ENCODE results near the gene NECTIN3.
A peak's percentile ranks its signal among the peaks of the same experiment; 100 is the strongest.

The NECTIN3 gene

GRCh38 chr3:111194048-111194447 is 122.4 kb downstream of the NECTIN3 start:
- no peak for TF ChIP-seq TAF1 (IDR thresholded peaks at IDR 0.05; ENCODE audit: low read depth)
- no peak for TF ChIP-seq FOXM1 (IDR thresholded peaks at IDR 0.05; ENCODE audit: borderline replicate concordance, low read depth)
- TF ChIP-seq, protein P1, sequence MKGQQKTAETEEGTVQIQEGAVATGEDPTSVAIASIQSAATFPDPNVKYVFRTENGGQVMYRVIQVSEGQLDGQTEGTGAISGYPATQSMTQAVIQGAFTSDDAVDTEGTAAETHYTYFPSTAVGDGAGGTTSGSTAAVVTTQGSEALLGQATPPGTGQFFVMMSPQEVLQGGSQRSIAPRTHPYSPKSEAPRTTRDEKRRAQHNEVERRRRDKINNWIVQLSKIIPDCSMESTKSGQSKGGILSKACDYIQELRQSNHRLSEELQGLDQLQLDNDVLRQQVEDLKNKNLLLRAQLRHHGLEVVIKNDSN (IDR thresholded peaks at IDR 0.05): no peak

DNA sequence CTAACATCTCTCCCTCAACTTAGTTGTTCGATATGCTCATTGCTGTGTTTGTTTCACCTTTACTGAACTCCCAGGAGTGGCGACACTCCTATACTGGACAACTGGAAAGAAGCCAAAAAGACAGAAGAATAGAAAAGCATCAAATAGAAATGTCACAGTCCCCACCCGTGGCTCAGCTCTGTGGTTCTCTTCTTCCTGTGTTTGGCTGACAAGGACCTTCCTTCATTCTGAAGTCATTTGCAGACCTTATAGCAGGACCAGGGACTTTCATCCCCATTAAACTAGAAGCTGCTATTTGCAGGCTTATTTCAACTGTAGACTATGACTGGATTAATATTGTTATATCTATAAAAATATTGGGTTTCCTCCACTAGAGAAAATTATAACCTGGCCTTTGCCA is 125.9 kb downstream of the NECTIN3 start:
- no peak for TF ChIP-seq TAF1 (IDR thresholded peaks at IDR 0.05; ENCODE audit: low read depth)
- no peak for TF ChIP-seq NFIC (IDR thresholded peaks at IDR 0.05)
- no peak for TF ChIP-seq YY1 (IDR thresholded peaks at IDR 0.05; ENCODE audit: low read depth)

- no peak for TF ChIP-seq EGR1 (IDR thresholded peaks at IDR 0.05)
- no peak for TF ChIP-seq TAF1 (IDR thresholded peaks at IDR 0.05; ENCODE audit: low read depth)
- TF ChIP-seq, protein P1 (IDR thresholded peaks at IDR 0.05): no peak
- TF ChIP-seq REST (IDR thresholded peaks at IDR 0.05; ENCODE audit: low read depth): no peak
- no peak for TF ChIP-seq RAD21 (IDR thresholded peaks at IDR 0.05; ENCODE audit: low read depth)
- no peak for TF ChIP-seq EP300 (IDR thresholded peaks at IDR 0.05; ENCODE audit: borderline replicate concordance)
- TF ChIP-seq ZBTB7A (IDR thresholded peaks at IDR 0.05; ENCODE audit: low read depth): no peak
- no peak for TF ChIP-seq NFIC (IDR thresholded peaks at IDR 0.05)
These were observed 128.4 kb downstream of the NECTIN3 start for GRCh38 chr3:111200027-111200426.

GRCh38 chr3:111210003-111210711 is 138.5 kb downstream of the NECTIN3 start:
- TF ChIP-seq, protein P1 (IDR thresholded peaks at IDR 0.05): no peak
- TF ChIP-seq TCF12 (IDR thresholded peaks at IDR 0.05; ENCODE audit: low read depth): no peak
- no peak for TF ChIP-seq TEAD4 (IDR thresholded peaks at IDR 0.05)
- TF ChIP-seq MAX (IDR thresholded peaks at IDR 0.05): no peak
- no peak for TF ChIP-seq ZBTB7A (IDR thresholded peaks at IDR 0.05; ENCODE audit: low read depth)
- TF ChIP-seq NFIC (IDR thresholded peaks at IDR 0.05): no peak
- no peak for TF ChIP-seq RAD21 (IDR thresholded peaks at IDR 0.05; ENCODE audit: low read depth)
- no peak for TF ChIP-seq CREB1 (IDR thresholded peaks at IDR 0.05; ENCODE audit: low read depth)

- TF ChIP-seq EGR1 (IDR thresholded peaks at IDR 0.05) (no peak), RAD21 (IDR thresholded peaks at IDR 0.05; ENCODE audit: low read depth) (no peak), NFIC (IDR thresholded peaks at IDR 0.05) (no peak), CREB1 (IDR thresholded peaks at IDR 0.05; ENCODE audit: low read depth) (no peak), REST (IDR thresholded peaks at IDR 0.05; ENCODE audit: low read depth) (no peak)
- TF ChIP-seq, protein P1 (IDR thresholded peaks at IDR 0.05): no peak
These were observed 139.4 kb downstream of the NECTIN3 start for GRCh38 chr3:111210866-111211564.

DNA sequence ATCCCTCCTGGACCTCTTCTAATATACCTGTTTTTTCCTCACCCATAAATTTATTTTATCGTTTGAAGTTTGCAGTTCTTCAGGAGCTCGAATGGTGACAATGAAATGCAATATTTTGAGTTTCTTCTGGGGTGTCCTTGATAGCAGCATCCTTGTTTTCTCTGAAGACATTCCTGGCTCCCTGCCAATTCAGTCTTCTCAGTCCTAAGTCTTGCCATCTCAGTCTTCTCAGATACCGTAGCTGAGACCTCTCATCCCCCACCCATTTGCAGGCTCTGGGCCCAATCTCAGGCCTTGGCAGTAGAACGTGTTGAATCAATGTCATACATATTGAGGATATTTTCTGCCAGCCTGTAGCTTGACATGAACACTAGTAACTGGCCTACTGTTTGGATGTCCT is 140.9 kb downstream of the NECTIN3 start:
- TF ChIP-seq NFIC (IDR thresholded peaks at IDR 0.05) (0 out of 2 replicates have a peak, but pooled peaks have one; percentile 12), TEAD4 (IDR thresholded peaks at IDR 0.05) (no peak)

All from Ishikawa (cell line).